ENCODE results near the gene RRH.
A peak's percentile ranks its signal among the peaks of the same experiment; 100 is the strongest.
"Not testable (repeated sequence)": the region's sequence is repeated elsewhere in the genome, so short reads cannot be mapped to it uniquely, and the experiment has no call there.

The RRH gene

DNA sequence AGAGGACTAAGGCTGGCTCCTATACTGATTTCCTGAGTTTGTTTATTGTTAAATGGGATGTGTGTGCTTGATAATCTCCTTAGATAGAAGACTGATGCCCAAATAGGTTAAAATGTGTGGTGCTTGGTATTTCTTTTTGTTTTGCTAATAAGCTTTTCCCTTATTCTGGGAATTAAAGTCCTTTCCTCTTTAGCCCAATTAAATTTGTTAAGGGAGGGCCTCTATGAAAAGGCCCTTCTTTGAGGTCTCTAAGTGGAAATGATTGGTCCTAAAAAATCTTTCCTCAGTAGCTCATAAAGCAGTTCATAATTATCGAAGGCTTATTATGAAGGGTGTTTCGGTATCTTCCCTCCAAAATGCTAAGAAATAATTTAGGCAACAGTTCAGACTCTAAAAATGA lies at the start of gene RRH:
Gene RRH, plus strand, starts transcription at position 301 of the 400 bp plus-strand sequence. Its CDS starts 56 bp downstream, at position 357.
- DNase-seq (ENCODE audit: low spot score in 2 of 2) = no peak
- Mint-ChIP-seq H3K27ac (no peak within 1 kb of the TSS), H3K4me3 (no peak within 1 kb of the TSS), H3K4me1 (peaks cover 2% of the 10 kb centered on the region), H3K36me3 (peaks cover 9% of the 10 kb centered on the region), H3K9me3 (no peaks in the 10 kb centered on the region), H3K27me3 (no peaks in the 10 kb centered on the region)
- ATAC-seq (ENCODE audit: low read depth) = no peak

DNA sequence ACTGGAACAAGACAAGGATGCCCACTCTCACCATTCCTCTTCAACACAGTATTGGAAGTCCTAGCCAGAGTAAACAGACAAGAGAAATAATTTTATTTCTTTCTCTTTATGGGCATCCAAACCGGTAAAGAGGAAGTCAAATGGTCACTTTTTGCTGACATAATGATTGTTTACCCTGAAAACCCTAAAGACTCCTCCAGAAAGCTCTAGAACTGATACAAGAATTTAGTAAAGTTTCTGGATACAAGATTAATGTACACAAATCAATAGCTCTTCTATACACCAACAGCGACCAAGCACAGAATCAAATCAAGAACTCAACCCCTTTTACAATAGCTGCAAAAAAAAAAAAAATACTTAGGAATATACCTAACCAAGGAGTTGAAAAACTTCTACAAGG lies 45.7 kb upstream of the RRH start:
- ATAC-seq (ENCODE audit: low read depth); H3K27me3 Mint-ChIP-seq; H3K9me3 Mint-ChIP-seq; H3K27ac Mint-ChIP-seq; H3K4me3 Mint-ChIP-seq; DNase-seq (ENCODE audit: low spot score in 2 of 2); H3K4me1 Mint-ChIP-seq; H3K36me3 Mint-ChIP-seq: not testable (repeated sequence)

DNA sequence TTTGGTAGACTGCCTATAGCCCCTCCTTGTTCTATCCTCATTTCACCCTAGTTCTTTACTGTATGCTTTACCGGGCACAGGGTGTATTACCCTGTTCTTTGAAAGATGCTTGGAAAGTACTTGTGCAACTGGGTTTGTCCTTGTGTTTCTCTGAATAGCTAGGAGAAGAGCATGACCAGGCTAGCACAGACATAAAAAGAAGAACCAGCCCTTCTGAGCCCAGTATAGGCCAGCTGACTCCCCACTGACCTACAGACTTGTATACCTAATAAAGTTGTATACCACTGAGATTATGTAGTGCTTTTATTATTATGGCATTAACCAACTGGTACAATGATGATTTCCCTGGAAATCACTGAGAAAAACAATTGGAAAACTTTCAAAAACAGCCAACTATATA lies 40.9 kb upstream of the RRH start:
- Mint-ChIP-seq H3K36me3 (no peaks in the 10 kb centered on the region), H3K9me3 (peaks cover 7% of the 10 kb centered on the region), H3K4me3 (no peak overlapping the region), H3K4me1 (no peaks in the 10 kb centered on the region), H3K27ac (no peak overlapping the region), H3K27me3 (no peaks in the 10 kb centered on the region)
- no peak for DNase-seq (ENCODE audit: low spot score in 2 of 2)
- ATAC-seq (ENCODE audit: low read depth) = no peak

DNA sequence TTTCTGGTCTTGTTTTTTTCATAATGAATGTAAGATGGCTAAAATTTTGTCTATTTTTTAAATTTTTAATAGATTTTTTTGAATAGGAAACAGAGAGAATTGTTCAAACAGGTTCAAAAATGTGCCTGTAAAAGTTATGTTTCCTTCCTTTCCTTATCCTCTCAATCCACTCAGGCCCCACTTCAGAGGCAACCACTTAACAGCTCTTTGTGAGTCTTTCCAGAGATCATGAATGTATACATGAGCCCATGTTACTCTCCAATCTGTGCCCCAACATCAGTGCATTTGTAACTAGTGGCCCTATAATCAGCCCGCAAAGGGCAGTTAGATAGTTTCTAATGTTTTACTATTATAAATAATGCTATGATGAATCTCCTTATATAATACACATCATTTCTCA lies 40.0 kb upstream of the RRH start:
- Mint-ChIP-seq H3K27me3 (no peaks in the 10 kb centered on the region), H3K9me3 (peaks cover 4% of the 10 kb centered on the region), H3K27ac (no peak overlapping the region), H3K4me1 (no peaks in the 10 kb centered on the region), H3K4me3 (no peak overlapping the region), H3K36me3 (no peaks in the 10 kb centered on the region)
- ATAC-seq (ENCODE audit: low read depth) (no peak), DNase-seq (ENCODE audit: low spot score in 2 of 2) (no peak)

DNA sequence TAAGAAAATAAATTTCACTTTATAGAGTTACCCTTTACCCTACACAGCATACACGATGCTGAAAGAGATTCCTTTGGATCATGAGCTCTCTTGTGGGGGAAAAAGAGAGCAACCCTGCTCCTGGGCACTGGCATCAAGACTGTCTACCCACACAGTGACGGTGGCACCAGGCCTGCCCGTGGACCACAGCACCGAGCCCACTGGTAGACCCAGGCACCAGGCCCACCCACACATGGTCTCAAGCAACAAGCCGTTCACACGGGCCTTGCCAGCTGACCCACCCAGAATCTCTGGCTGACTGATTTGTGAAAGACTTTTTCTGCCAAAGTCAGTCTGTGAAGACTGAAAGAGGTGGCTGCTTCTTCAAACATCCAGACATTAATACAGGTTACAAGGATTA lies 32.7 kb upstream of the RRH start:
- H3K36me3 Mint-ChIP-seq = peaks cover 4% of the 10 kb centered on the region

DNA sequence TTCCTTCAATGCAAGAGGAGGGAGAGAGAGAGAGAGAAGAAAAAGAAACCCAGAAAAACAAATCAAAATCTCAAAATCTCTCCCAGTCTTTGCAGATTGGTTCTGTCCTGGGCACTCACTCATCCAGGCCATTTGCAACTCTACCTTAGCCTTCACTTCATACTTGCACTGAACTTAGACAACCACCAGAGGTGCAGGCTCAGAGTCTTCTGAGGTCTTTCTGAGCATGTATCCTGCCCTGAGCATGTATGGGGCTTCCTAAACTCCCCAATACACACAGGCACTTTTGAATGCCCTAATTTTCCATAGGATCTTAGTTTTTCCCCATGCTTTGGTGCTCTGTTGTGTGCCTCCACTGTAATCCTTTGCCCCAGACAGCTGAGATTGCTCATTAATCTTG lies 28.9 kb upstream of the RRH start:
- Mint-ChIP-seq H3K27me3 (peaks cover 5% of the 10 kb centered on the region), H3K9me3 (peaks cover 14% of the 10 kb centered on the region), H3K4me3 (no peak overlapping the region), H3K36me3 (peaks cover 4% of the 10 kb centered on the region), H3K27ac (no peak overlapping the region), H3K4me1 (no peaks in the 10 kb centered on the region)
- DNase-seq (ENCODE audit: low spot score in 2 of 2) (no peak), ATAC-seq (ENCODE audit: low read depth) (no peak)

More for the DNA sequence above, 32.7 kb upstream of the RRH start:
- DNase-seq (ENCODE audit: low spot score in 2 of 2) = no peak
- no peaks in the 10 kb centered on the region for H3K4me1 Mint-ChIP-seq
- H3K4me3 Mint-ChIP-seq = no peak overlapping the region
- H3K27me3 Mint-ChIP-seq = peaks cover 6% of the 10 kb centered on the region
- H3K27ac Mint-ChIP-seq = no peak overlapping the region
- peaks cover 15% of the 10 kb centered on the region for H3K9me3 Mint-ChIP-seq
- no peak for ATAC-seq (ENCODE audit: low read depth)

DNA sequence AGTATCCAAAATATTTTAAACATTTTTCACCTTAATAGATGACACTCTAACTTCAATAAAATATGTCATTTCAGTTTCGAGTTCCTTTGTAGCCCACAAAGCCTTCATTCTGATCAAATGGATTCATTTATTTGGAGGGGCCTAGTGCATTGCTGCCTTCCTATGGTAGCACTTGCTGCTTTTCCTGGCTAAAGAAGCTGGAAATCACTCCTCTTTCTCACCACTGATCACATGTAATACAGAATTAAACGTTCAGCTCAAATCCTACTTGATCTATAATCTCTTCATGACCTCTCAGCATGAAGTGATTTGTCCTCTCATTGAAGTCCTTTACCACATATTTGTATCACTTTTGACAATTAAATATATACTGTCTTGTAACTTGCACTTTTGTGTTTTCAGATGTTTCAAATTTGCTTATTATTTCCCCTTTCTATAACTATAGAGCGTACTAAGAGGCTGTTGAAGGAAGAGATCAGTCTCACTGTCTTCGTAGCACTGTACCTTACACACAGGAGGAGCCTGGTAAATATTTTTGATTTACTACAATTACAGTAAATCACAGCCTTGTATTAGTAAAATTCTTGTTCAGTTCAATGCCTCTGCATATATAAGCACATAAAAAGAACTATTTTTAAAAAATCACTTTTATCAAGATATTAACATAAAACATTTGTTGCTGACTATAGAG lies 26.5 kb upstream of the RRH start:
- Mint-ChIP-seq H3K27me3 (peaks cover 2% of the 10 kb centered on the region), H3K36me3 (no peaks in the 10 kb centered on the region), H3K27ac (no peak overlapping the region), H3K4me1 (no peaks in the 10 kb centered on the region), H3K4me3 (no peak overlapping the region), H3K9me3 (peaks cover 3% of the 10 kb centered on the region)
- no peak for ATAC-seq (ENCODE audit: low read depth)
- DNase-seq (ENCODE audit: low spot score in 2 of 2) = no peak

DNA sequence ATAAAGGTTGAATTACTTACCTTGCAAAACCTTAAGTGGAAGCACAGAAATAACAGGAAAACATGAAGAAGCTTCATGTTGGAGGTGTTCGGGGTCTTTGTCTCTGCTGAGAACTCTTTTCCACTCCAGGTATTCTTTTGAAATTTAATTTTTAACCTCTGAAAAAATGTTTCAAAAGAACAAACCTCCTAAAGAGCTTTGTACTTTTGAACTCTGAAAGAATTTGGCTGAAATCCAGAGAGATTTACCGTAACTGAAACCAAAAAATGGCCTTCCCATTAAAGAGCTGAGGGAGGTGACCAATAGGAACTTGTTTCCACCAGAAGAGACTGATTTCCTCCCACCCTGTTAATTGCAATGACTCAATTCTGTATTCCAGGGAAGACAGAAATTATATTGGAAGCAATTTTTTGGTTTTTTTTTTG lies 25.9 kb upstream of the RRH start, which contains the start of gene CFI:
Gene CFI, minus strand, starts transcription at position 105 of the 425 bp plus-strand sequence. Its CDS starts 28 bp downstream, at position 77.
- ATAC-seq (ENCODE audit: low read depth) (no peak), DNase-seq (ENCODE audit: low spot score in 2 of 2) (no peak)
- H3K9me3 Mint-ChIP-seq = peaks cover 3% of the 10 kb centered on the region
- H3K36me3 Mint-ChIP-seq = no peaks in the 10 kb centered on the region
- no peak within 1 kb of the TSS for H3K4me3 Mint-ChIP-seq
- peaks cover 2% of the 10 kb centered on the region for H3K27me3 Mint-ChIP-seq
- no peak within 1 kb of the TSS for H3K27ac Mint-ChIP-seq
- H3K4me1 Mint-ChIP-seq = no peaks in the 10 kb centered on the region

DNA sequence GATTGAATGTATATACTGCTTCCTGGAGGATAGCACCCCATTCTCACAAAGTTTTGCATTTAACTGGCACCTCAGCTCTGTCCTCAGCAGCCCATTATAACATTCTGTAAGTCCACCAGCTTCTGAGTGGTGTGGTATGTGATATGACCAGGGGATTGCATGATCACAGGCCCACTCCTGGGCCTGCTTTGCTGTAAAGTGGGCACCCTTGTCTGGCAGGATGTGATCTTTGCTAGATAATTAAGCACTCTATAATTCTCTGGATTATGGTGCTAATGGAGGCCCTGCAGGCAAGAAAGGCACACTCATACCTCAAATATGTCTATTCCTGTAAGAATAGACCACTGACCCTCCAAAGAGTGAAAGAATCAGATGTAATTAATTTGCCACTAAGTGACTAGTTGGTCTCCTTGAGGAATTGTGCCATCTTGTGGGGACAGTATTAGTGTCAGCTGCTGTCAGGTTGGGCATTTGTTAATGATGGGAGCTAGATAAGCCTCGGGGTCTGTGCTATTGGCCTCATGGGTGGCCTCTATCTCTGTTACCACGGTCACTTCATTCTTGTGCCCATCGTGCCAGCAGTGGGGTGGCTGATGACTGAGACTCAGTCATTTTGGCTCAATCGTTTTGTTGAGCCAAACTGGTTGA lies 23.7 kb upstream of the RRH start:
- H3K4me1 Mint-ChIP-seq = no peaks in the 10 kb centered on the region
- peak; percentile 63 for ATAC-seq (ENCODE audit: low read depth)
- peaks cover 5% of the 10 kb centered on the region for H3K27me3 Mint-ChIP-seq
- H3K36me3 Mint-ChIP-seq = no peaks in the 10 kb centered on the region
- H3K4me3 Mint-ChIP-seq = no peak overlapping the region
- DNase-seq (ENCODE audit: low spot score in 2 of 2) = peak in 1 of 2 donors; percentile 3
- H3K9me3 Mint-ChIP-seq = no peaks in the 10 kb centered on the region
- H3K27ac Mint-ChIP-seq = no peak overlapping the region

DNA sequence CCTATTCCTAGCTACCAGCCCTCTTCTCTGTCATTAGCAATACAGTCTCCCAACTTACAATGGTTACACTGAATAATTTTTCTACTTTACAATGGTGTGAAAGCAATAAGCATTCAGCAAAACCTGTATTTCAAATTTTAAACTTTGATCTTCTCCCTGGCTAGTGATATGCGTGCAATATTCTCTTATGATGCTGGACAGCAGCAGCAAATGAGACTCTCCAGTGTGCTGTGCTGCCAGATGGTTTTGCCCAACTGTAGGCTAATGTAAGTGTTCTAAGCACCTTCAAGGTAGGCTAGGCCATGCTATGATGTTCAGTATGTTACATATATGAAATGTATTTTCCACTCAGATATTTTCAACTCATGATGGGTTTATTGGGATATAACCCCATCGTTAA lies 18.1 kb upstream of the RRH start:
- peaks cover 2% of the 10 kb centered on the region for H3K4me1 Mint-ChIP-seq
- DNase-seq (ENCODE audit: low spot score in 2 of 2) = no peak
- no peaks in the 10 kb centered on the region for H3K9me3 Mint-ChIP-seq
- peaks cover 5% of the 10 kb centered on the region for H3K27me3 Mint-ChIP-seq
- no peak for ATAC-seq (ENCODE audit: low read depth)
- H3K36me3 Mint-ChIP-seq = no peaks in the 10 kb centered on the region
- H3K27ac Mint-ChIP-seq = no peak overlapping the region
- no peak overlapping the region for H3K4me3 Mint-ChIP-seq

GRCh38 chr4:109810552-109811387 lies 17.0 kb upstream of the RRH start:
- H3K4me3 Mint-ChIP-seq = no peak overlapping the region
- DNase-seq (ENCODE audit: low spot score in 2 of 2) = no peak
- H3K27me3 Mint-ChIP-seq = peaks cover 5% of the 10 kb centered on the region
- H3K9me3 Mint-ChIP-seq = no peaks in the 10 kb centered on the region
- no peaks in the 10 kb centered on the region for H3K36me3 Mint-ChIP-seq
- H3K4me1 Mint-ChIP-seq = peaks cover 8% of the 10 kb centered on the region
- no peak for ATAC-seq (ENCODE audit: low read depth)
- H3K27ac Mint-ChIP-seq = no peak overlapping the region

GRCh38 chr4:109811707-109812106 lies 16.1 kb upstream of the RRH start:
- no peak for ATAC-seq (ENCODE audit: low read depth)
- DNase-seq (ENCODE audit: low spot score in 2 of 2) = no peak
- H3K27me3 Mint-ChIP-seq = peaks cover 3% of the 10 kb centered on the region

GRCh38 chr4:109815151-109816081 lies 12.4 kb upstream of the RRH start, which contains the start of gene GAR1:
Gene GAR1, plus strand, starts transcription at chr4:109815762. Its CDS starts 403 bp downstream, at chr4:109816165.
- H3K4me1 Mint-ChIP-seq = peaks cover 27% of the 10 kb centered on the region
- DNase-seq (ENCODE audit: low spot score in 2 of 2) (peak; percentile 63 to 65), ATAC-seq (ENCODE audit: low read depth) (peak; percentile 95)
- H3K27me3 Mint-ChIP-seq = no peaks in the 10 kb centered on the region
- peak within 1 kb of the TSS; percentile 97 for H3K4me3 Mint-ChIP-seq
- no peaks in the 10 kb centered on the region for H3K9me3 Mint-ChIP-seq
- peaks cover 17% of the 10 kb centered on the region for H3K36me3 Mint-ChIP-seq
- H3K27ac Mint-ChIP-seq = peak within 1 kb of the TSS; percentile 91

More at GRCh38 chr4:109811707-109812106, 16.1 kb upstream of the RRH start:
- Mint-ChIP-seq H3K4me3 (no peak overlapping the region), H3K27ac (no peak overlapping the region), H3K36me3 (no peaks in the 10 kb centered on the region), H3K9me3 (no peaks in the 10 kb centered on the region), H3K4me1 (peaks cover 15% of the 10 kb centered on the region)

Data from memory B cell (primary cell).